BJ (cell line): ENCODE results near the gene CDC16. TPM values are rescaled to one million over a fixed set of nuclear protein-coding genes. Genes with fewer than 3 reads are reported as not detected.

Experiments
- CTCF ChIA-PET: fragments of 350-600 bp; formaldehyde crosslinking; extraction: SDS; loops from one replicate; lab custom pipeline; 2021; ENCODE audit warnings: antibody characterized with exemption, inconsistent platforms; lab: Yijun Ruan, JAX
- POLR2A ChIA-PET: fragments of 300-600 bp; sonication (Branson Sonifier 250); formaldehyde crosslinking; extraction: SDS; loops from one replicate; lab custom pipeline; 2021; ENCODE audit warnings: antibody characterized with exemption; lab: Charles Lee
- DNase-seq: peaks from one replicate; pipeline ENCODE4 v3.0.0-alpha.2; 2011; ENCODE audit warnings: low read depth
- H3K27me3 ChIP-seq: 2 replicates; pipeline ENCODE4 v1.6.0; 2011; ENCODE audit warnings: low read length; ENCODE audit not compliant: control insufficient read depth, insufficient read depth
- H3K36me3 ChIP-seq: 2 replicates; pipeline ENCODE4 v1.5.1; 2011; ENCODE audit warnings: low read length; ENCODE audit not compliant: control insufficient read depth, insufficient read depth
- H3K4me3 ChIP-seq: 2 replicates; pipeline ENCODE4 v1.5.1; 2011; ENCODE audit warnings: low read depth, mild to moderate bottlenecking, control low read depth, low read length
- polyA plus RNA-seq: library from polyadenylated mRNA; depleted of rRNA; stranded (reverse); fragments of >200 nt; gene quantifications from 2 replicates; pipeline ENCODE4 v1.2.3, GENCODE V29; 2011
- TF ChIP-seq, protein P1 (sequence below): IDR thresholded peaks from 2 replicates; pipeline ENCODE4 v1.5.1; 2011; ENCODE audit warnings: low read depth, mild to moderate bottlenecking, control low read depth, inconsistent platforms, low read length, moderate library complexity; ENCODE audit not compliant: insufficient read depth

CDC16 gene
- polyA plus RNA-seq, 1 experiment = 55.8 TPM

DNA sequence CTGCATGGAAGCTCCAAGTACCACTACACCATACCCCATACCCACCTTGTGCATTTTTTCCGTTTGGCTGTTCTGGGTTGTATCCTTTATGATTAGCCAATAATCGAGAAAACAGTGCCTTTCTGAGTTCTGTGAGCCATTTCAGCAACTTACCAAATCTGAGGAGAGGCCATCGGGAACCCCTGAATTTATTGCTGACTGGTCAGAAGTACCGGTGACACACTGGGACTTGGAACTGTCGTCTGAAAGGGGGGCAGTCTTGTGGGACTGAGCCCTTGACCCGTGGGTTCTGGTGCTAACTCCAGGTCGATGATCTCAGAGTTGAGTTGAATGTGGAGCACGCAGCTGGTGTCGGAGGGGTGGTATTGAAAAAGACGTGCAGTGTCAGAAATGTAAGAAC, 61.8 kb downstream of the CDC16 start:
- Histone ChIP-seq H3K36me3 (peaks cover 15% of the 10 kb centered on the region), H3K4me3 (no peak overlapping the region), H3K27me3 (no peaks in the 10 kb centered on the region)
- ChIA-PET CTCF (no interaction called here), POLR2A (no interaction called here)
- TF ChIP-seq, protein P1, sequence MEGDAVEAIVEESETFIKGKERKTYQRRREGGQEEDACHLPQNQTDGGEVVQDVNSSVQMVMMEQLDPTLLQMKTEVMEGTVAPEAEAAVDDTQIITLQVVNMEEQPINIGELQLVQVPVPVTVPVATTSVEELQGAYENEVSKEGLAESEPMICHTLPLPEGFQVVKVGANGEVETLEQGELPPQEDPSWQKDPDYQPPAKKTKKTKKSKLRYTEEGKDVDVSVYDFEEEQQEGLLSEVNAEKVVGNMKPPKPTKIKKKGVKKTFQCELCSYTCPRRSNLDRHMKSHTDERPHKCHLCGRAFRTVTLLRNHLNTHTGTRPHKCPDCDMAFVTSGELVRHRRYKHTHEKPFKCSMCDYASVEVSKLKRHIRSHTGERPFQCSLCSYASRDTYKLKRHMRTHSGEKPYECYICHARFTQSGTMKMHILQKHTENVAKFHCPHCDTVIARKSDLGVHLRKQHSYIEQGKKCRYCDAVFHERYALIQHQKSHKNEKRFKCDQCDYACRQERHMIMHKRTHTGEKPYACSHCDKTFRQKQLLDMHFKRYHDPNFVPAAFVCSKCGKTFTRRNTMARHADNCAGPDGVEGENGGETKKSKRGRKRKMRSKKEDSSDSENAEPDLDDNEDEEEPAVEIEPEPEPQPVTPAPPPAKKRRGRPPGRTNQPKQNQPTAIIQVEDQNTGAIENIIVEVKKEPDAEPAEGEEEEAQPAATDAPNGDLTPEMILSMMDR = no peak
- no peak for DNase-seq

DNA sequence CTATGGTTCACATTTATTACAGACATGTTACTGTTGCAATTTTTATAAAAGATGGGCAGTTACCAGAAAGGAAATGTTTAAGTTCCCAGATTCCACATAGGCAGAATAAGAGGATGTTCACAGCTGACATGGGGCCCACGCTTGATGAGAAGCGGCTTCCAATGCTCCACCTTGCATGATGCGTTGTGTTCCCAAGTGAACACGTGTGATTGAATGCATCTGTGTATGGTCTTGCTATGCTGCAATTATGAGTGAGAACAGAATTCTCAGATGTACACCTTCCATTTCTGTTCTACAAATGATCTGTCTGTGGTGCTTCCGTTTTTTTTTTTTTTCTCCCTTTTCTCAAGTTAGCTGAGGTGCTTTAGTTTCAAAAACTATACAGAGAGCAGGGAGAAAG, 62.2 kb downstream of the CDC16 start:
- ChIA-PET CTCF (no interaction called here), POLR2A (no interaction called here)
- Histone ChIP-seq H3K4me3 (no peak overlapping the region), H3K27me3 (no peaks in the 10 kb centered on the region), H3K36me3 (peaks cover 16% of the 10 kb centered on the region)
- TF ChIP-seq, protein P1 = no peak
- no peak for DNase-seq

DNA sequence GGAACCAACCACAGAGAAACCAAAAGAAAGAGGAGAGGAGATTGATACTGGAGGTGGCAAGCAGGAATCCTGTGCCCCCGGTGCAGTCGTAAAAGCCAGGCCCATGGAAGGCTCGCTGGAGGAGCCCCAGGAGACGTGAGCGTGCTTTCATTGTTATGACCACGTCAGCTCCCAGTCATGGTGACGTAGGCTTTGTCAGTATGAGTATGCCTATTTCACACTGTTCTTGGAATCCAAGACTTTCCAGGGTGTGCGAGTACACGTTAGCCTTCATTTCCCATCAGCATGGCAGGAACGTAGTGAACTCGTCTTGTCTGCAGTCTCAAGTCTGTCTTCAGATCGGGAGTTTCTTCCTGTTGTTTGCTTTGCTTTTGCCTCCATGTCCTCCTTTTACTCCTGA, 64.2 kb downstream of the CDC16 start:
- ChIA-PET POLR2A (interaction anchor here (0.6 kb wide), 1 partner anchor 23 kb away, joined by 10 read pairs; no protein-coding TSS in a partner anchor), CTCF (interaction anchor here (1.1 kb wide), 1 partner anchor 17 kb away, joined by 4 read pairs; the partner anchor contains the start of gene UPF3A)
- peaks cover 20% of the 10 kb centered on the region for H3K36me3 ChIP-seq

DNA sequence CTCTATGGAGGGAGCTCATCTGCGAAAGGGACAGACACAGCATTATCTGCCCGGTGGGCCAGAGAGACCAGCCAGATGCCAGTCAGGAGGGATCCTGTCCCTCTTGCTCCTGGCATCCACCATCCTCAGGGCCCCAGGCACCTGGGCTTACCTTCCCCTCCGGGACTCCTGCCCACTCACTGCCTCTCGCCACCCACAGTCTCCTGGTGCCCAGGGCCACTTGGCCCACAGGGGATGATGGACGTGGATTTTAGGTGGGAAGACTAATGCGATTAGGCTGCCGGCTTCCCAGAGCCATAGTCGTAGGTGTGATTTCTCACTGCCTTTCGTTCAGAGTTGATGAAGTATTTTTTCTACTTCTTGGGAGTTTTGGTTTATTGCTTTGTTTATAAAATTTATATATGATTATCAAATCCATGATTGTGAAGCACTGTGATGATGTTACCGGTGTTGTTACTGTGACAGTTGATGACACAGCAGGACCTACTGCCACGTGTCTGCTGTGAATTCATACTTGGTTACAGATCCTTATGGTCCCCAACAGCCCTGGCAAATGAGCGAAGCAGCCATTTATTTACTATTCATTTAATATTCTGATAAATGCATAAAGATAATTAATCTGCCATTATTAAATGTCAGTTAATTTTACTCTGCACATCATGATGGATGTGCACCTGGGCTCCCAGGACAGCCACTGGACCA, 65.1 kb downstream of the CDC16 start:
- TF ChIP-seq, protein P1 = no peak
- POLR2A ChIA-PET = no interaction called here
- H3K36me3 ChIP-seq = peaks cover 21% of the 10 kb centered on the region

More for the DNA sequence above, 64.2 kb downstream of the CDC16 start:
- H3K4me3 ChIP-seq = no peak overlapping the region
- TF ChIP-seq, protein P1 = no peak
- no peak for DNase-seq
- H3K27me3 ChIP-seq = no peaks in the 10 kb centered on the region

DNA sequence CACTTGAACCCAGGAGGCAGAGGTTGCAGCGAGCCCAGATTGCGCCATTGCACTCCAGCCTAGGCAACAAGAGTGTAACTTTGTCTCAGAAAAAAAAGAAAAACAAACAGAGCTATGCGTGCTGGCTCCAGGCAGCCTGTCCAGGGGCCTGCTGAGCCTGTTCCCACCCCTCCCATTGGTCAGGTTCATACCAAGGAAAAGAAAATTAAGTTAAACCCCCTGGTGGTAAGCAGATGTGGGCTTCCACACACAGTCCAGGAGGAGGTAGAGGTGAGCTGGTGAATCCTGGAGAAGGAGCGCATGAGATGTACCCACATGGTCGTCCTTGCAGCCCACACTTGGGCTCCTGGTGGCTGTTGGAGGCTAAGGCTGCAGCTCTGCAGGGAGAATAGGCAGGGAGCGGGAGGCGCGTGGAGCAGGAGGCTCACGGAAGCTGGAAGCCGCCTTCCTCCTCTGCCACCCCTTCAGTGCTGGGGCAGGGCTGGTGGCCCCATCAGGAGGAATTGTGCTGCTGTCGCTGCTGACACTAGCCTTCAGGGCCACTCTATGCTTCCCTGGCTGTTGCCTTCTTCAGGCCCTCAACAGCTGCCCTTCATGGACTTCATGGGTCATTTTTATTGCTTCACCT, 69.1 kb downstream of the CDC16 start:
- Histone ChIP-seq H3K4me3 (no peak overlapping the region), H3K27me3 (no peaks in the 10 kb centered on the region), H3K36me3 (peaks cover 26% of the 10 kb centered on the region)
- TF ChIP-seq, protein P1 = no peak
- DNase-seq = no peak
- POLR2A ChIA-PET = no interaction called here
- CTCF ChIA-PET = no interaction called here

More for the DNA sequence above, 65.1 kb downstream of the CDC16 start:
- DNase-seq = no peak
- H3K4me3 ChIP-seq = no peak overlapping the region
- no peaks in the 10 kb centered on the region for H3K27me3 ChIP-seq
- CTCF ChIA-PET = interaction anchor here (1.1 kb wide), 1 partner anchor 18 kb away, joined by 4 read pairs; the partner anchor contains the start of gene UPF3A
